WI38 (cell line): ENCODE measurements around the gene NCOR1.
A peak's percentile ranks its signal among the peaks of the same experiment; 100 is the strongest.
"Not testable (repeated sequence)": the region's sequence is repeated elsewhere in the genome, so short reads cannot be mapped to it uniquely, and the experiment has no call there.

Experiments used
- H3K4me3 ChIP-seq: 2 replicates; pipeline ENCODE4 v1.5.1; 2011; ENCODE audit warnings: low read depth, mild to moderate bottlenecking, control low read depth, low read length
- CTCF ChIP-seq: IDR thresholded peaks from 2 replicates; pipeline ENCODE4 v1.5.1; 2012; ENCODE audit warnings: low read depth, mild to moderate bottlenecking, control low read depth, low read length

Gene NCOR1

GRCh38 chr17:16214190-16215001, 938 bp downstream of the NCOR1 start:
- H3K4me3 ChIP-seq: peak overlapping the region; percentile 95
- no peak for TF ChIP-seq CTCF

GRCh38 chr17:16212793-16213192, 2.5 kb downstream of the NCOR1 start:
- H3K4me3 ChIP-seq: no peak overlapping the region

GRCh38 chr17:16211590-16211989, 3.7 kb downstream of the NCOR1 start:
- no peak for TF ChIP-seq CTCF
- H3K4me3 ChIP-seq: no peak overlapping the region

More at GRCh38 chr17:16212793-16213192, 2.5 kb downstream of the NCOR1 start:
- no peak for TF ChIP-seq CTCF

- H3K4me3 ChIP-seq: not testable (repeated sequence)
Observed at GRCh38 chr17:16204763-16205162, 10.6 kb downstream of the NCOR1 start.

- H3K4me3 ChIP-seq: not testable (repeated sequence)
Observed at GRCh38 chr17:16202554-16203500, 12.5 kb downstream of the NCOR1 start.

- not testable (repeated sequence) for H3K4me3 ChIP-seq
Observed at GRCh38 chr17:16201693-16202131, 13.6 kb downstream of the NCOR1 start.

GRCh38 chr17:16199093-16199492, 16.2 kb downstream of the NCOR1 start:
- TF ChIP-seq CTCF: no peak

GRCh38 chr17:16197276-16197675, 18.1 kb downstream of the NCOR1 start:
- no peak overlapping the region for H3K4me3 ChIP-seq
- TF ChIP-seq CTCF: no peak

More at GRCh38 chr17:16199093-16199492, 16.2 kb downstream of the NCOR1 start:
- no peak overlapping the region for H3K4me3 ChIP-seq

GRCh38 chr17:16194307-16194835, 21.0 kb downstream of the NCOR1 start:
- not testable (repeated sequence) for H3K4me3 ChIP-seq
